ENCODE results near the gene RPS27.

GRCh38 chr1:153946622-153947241 is 43.8 kb upstream of the RPS27 start, which contains the start of gene DENND4B:
- TF ChIP-seq GATA3 (IDR thresholded peaks at IDR 0.05; ENCODE audit: low read depth, low read length), result no peak
- TF ChIP-seq GATA2 (IDR thresholded peaks at IDR 0.05; ENCODE audit: low read depth, low read length), result no peak
